ENCODE results near the gene NKIRAS1.
"Not testable (repeated sequence)": the region's sequence is repeated elsewhere in the genome, so short reads cannot be mapped to it uniquely, and the experiment has no call there.

NKIRAS1 gene

GRCh38 chr3:23867400-23867799, 49.4 kb downstream of the NKIRAS1 start:
- DNase-seq = no peak

DNA sequence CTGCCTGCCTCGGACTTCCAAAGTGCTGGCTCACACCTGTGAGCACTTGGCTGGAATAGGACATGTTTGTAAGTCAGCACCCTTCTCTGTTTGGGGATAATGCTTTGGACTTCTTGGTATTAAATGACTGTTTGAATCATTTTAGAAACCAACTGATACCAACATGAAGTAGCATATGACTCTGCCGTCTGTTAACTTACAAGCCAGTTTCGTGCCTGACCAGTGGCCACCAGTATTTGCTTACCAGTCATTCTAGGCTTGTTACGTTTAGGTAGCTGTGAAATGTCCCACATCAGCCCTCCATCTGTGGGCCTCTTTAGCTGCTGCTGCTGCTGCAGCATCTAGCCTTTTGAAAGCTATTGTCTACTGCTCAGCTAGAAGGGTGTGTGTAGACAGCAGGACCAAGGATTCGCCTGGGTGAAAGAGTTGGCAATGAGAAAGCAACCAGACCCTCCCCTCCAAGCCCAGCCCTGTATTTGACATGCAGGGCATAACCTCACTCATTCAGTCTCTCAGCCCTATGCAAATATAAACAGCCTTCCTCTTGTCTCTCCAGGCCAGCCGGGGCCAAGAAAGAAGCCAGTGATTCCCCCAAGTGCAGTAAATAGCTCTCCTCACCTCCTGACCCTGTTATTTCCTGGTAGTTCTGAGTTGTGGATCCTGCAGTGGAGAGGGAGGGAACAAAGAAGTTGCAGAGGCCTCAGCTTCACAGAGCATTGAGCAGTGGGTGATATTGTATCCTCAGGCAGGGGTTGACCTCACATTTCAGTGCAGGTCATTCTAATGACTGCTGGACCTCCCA, 51.0 kb downstream of the NKIRAS1 start:
- no peak for DNase-seq

- no peak for DNase-seq
Measured at GRCh38 chr3:23864931-23865330, 51.9 kb downstream of the NKIRAS1 start.

GRCh38 chr3:23863060-23863459, 53.7 kb downstream of the NKIRAS1 start:
- no peak for DNase-seq

GRCh38 chr3:23861689-23862088, 55.1 kb downstream of the NKIRAS1 start:
- no peak for DNase-seq

DNA sequence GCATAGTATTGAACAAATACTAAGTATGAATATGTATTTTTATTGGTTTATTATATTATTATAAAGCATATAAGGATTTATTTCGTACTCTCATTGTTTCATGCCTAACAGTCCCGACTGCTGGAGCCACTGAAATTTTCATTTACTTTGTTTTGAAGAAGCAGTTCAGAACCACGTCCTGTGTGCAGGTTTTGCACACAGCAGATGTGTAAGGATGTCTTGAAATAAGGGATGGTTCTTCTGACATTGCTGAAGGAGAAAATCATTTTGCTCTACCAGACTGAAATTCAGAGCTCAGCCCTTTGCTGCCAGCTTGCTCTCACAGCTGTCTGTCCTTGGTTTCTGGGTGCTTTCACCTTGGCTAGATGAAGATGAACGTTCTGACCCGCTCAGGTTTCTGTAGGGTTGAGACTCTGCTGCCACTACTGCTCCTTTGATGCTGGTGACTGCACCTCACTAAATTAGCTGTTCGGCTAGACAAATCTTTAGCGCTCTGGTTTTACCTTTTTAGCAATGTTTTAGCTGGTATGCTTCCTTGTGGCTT, 56.9 kb downstream of the NKIRAS1 start:
- DNase-seq = no peak

DNA sequence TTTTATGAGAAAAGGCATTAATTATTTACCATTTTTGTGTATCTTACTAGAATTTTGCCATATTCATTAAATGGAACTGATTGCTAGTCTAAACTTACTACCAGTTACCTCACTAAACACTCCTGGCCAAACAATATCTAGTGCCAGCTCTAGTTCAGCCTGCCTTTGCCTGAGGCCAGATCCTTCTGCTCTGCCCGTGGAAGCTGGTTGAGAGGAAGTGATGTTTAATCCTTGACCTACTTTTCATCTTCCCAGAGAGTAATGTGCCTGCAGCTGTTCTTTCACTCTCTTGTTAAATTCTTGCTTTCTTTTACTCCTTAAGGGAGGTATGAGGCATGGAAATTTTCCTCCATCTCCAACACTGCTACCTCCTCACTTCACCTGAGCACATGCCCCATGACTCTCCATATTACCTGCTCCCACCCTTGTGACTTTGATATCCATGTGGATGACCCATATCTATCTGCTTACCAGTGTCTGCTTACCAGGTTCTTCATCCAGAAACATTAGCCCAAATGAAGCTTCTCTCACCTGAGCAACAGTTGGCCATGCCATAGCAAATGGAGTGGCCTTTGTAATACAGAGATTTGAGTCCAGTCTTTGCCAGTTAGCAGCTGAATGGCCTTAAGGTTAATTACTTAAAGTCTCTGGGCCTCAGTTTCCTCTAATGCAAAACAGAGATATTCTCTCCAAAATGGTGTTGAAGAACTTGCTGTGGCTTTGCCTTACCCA, 57.6 kb downstream of the NKIRAS1 start:
- no peak for DNase-seq

DNA sequence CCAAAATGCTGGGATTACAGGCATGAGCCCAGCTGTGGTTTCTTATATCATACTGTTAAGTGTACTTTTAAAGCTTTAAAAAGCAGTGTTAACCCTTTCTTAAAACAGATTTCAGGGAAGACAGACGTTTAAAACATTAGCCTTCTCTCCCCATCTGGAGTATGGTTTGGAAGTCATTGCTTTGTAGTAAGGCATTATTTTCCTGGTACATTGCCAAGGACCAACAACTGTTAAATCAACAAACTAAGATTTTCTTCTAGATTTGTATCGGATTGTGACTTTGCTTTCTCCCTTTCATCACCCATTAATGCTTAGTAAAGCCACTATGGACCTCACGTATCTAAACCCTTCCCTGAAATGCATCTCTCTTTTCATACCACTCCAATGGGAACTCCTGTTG, 60.5 kb downstream of the NKIRAS1 start:
- DNase-seq = no peak

GRCh38 chr3:23849462-23849861, 67.3 kb downstream of the NKIRAS1 start:
- DNase-seq = not testable (repeated sequence)

DNA sequence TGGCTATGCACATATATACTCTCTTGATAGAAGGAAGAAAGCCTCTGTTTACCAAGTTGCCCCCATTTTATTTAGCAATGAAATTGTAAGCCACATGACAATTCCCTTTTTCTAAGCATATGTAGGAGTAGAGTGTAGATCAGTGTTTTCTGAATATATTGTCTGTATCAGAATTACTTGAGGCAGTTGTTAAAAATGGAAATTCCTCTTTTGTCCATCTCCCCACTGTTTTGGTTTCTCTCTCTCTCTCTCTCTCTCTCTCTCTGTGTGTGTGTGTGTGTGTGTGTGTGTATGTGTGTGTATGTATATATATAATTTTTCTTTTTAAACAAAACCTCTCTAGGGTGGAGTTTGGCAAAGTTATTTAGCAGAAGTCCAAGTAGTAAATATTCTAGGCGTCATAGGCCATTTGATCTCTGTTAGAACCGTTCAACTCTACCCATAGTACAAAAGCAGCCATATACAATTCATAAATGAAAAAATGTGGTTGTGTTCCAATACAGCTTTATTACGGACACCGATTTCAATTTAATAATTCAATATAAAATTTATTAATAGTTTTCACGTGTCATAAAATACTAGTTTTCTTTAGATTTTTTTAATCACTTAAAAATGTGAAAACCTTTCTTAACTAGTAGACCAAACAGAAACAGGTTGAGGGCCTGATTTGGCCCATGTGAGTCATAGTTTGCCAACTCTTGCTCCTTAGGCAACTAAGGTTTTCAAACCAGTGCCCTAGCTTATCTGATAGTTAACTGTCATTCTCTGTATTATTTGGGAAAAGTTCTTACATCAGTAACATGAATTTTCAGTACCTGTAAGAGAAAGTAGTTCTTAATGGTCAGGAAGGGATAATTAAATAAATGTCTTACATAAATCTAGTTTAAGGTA, 71.2 kb downstream of the NKIRAS1 start:
- no peak for DNase-seq

- no peak for DNase-seq
Measured at GRCh38 chr3:23843869-23844268, 72.9 kb downstream of the NKIRAS1 start.

All from CD4-positive, alpha-beta T cell treated with Interleukin-21 for 1 hour (primary cell).